Panc1 (cell line): ENCODE results near the gene ZNF174. TPM values are rescaled to one million over a fixed set of nuclear protein-coding genes. Genes with fewer than 3 reads are reported as not detected.

Experiments used
- ATAC-seq: fragments of 200-7000 bp; cut with Tn5 transposase; 2 replicates; pipeline ENCODE4 v1.9.1; 2020; ENCODE audit warnings: mild to moderate bottlenecking, moderate library complexity
- BruUV-seq: library from RNA; stranded (reverse); fragments of 400-500 nt; replicated peaks from 2 replicates; lab custom pipeline; 2021; lab: Mats Ljungman, UMichigan
- CTCF ChIA-PET: fragments of 300-600 bp; sonication (Branson Sonifier 250); formaldehyde crosslinking; loops from one replicate; lab custom pipeline; 2022; ENCODE audit warnings: antibody characterized with exemption; lab: Charles Lee
- POLR2A ChIA-PET: fragments of 300-600 bp; sonication (Branson Sonifier 250); formaldehyde crosslinking; loops from one replicate; lab custom pipeline; 2022; ENCODE audit warnings: antibody characterized with exemption; lab: Charles Lee
- DNase-seq: peaks from one replicate; pipeline ENCODE4 v3.0.0-alpha.2; 2010; ENCODE audit warnings: low read depth, low spot score
- H3K27ac ChIP-seq: 2 replicates; pipeline ENCODE4 v1.5.1; 2011; ENCODE audit warnings: mild to moderate bottlenecking, low read length, inconsistent platforms
- H3K27me3 ChIP-seq: fragments of 200-500 bp; sonication (Bioruptor generic); 2 replicates; pipeline ENCODE4 v1.6.0; 2014; ENCODE audit warnings: low read length, inconsistent platforms; ENCODE audit not compliant: control insufficient read depth, insufficient read depth
- H3K36me3 ChIP-seq: fragments of 200-500 bp; sonication (Bioruptor generic); 2 replicates; pipeline ENCODE4 v1.5.1; 2014; ENCODE audit warnings: inconsistent platforms, mild to moderate bottlenecking, low read length, moderate library complexity; ENCODE audit not compliant: control insufficient read depth, insufficient read depth
- H3K4me1 ChIP-seq: 2 replicates; pipeline ENCODE4 v1.5.1; 2011; ENCODE audit warnings: inconsistent platforms, mild to moderate bottlenecking, low read length, moderate library complexity; ENCODE audit not compliant: control insufficient read depth, insufficient read depth
- H3K4me3 ChIP-seq, 2 experiments: 2 replicates each; pipeline ENCODE4 v1.5.1; 2011 to 2012; ENCODE audit warnings: low read depth in 2 of 2, low read length in 2 of 2, mild to moderate bottlenecking in 2 of 2, inconsistent platforms in 1 of 2, moderate library complexity in 1 of 2
- H3K9me3 ChIP-seq: fragments of 200-500 bp; sonication (Bioruptor generic); 2 replicates; pipeline ENCODE4 v1.5.1; 2014; ENCODE audit warnings: low read depth, mild to moderate bottlenecking, inconsistent platforms, low read length, moderate library complexity; ENCODE audit not compliant: control insufficient read depth, insufficient read depth
- POLR2AphosphoS5 ChIP-seq: IDR thresholded peaks from 2 replicates; pipeline ENCODE4 v1.6.1; 2012; ENCODE audit warnings: mild to moderate bottlenecking, low read depth, low read length, moderate library complexity
- REST ChIP-seq, 2 experiments: IDR thresholded peaks; 2 replicates each; pipeline ENCODE4 v1.6.1; 2011 to 2012; ENCODE audit warnings: low read depth in 2 of 2, control low read depth in 1 of 2, low read length in 1 of 2, mild to moderate bottlenecking in 1 of 2, moderate library complexity in 1 of 2; ENCODE audit not compliant: insufficient read depth in 1 of 2
- SIN3A ChIP-seq: IDR thresholded peaks from 2 replicates; pipeline ENCODE4 v1.6.1; 2012; ENCODE audit warnings: low read depth, mild to moderate bottlenecking, low read length, moderate library complexity, borderline replicate concordance; ENCODE audit not compliant: insufficient read depth
- TCF7L2 ChIP-seq: IDR thresholded peaks from 2 replicates; pipeline ENCODE4 v1.6.1; 2011; ENCODE audit warnings: mild to moderate bottlenecking, low read depth, low read length, inconsistent platforms
- in situ Hi-C: cut with HindIII; loops from 2 replicates; pipeline ENCODE4 v1.10.0; 2016; ENCODE audit warnings: low sequenced_read_pairs, low pct_unique_long_range_greater_than_20kb
- intact Hi-C: fragments of 100-400 bp; cut with micrococcal nuclease; formaldehyde crosslinking; loops from one replicate; pipeline ENCODE4 v1.10.0; 2022; ENCODE audit not compliant: unreplicated experiment
- total RNA-seq: library from RNA; stranded (reverse); gene quantifications from one replicate; pipeline ENCODE4 v1.2.1, GENCODE V29; 2021; ENCODE audit not compliant: unreplicated experiment
- TF ChIP-seq, protein P1 (sequence below): fragments of 450-650 bp; IDR thresholded peaks from 2 replicates; pipeline ENCODE4 v1.5.1; 2017; ENCODE audit warnings: mild to moderate bottlenecking

The ZNF174 gene
- total RNA-seq, 1 experiment from 2014 or later, result 14.4 TPM

- in situ Hi-C loops, result no loop called here
- ChIA-PET CTCF (no interaction called here), POLR2A (no interaction called here)
- H3K9me3 ChIP-seq, result no peaks in the 10 kb centered on the region; the same call in 1 of the 2 replicates
- H3K27me3 ChIP-seq, result no peaks in the 10 kb centered on the region; the same call in 1 of the 2 replicates
- DNase-seq (no peak), ATAC-seq (no peak)
- no peaks in the 10 kb centered on the region for H3K36me3 ChIP-seq
- TF ChIP-seq TCF7L2 (no peak), REST (IDR thresholded peaks at IDR 0.05; ENCODE audit: insufficient read depth in 1 of 2, low read depth in 2 of 2, low read length in 1 of 2) (no peak), SIN3A (no peak), POLR2AphosphoS5 (no peak)
- TF ChIP-seq, protein P1, sequence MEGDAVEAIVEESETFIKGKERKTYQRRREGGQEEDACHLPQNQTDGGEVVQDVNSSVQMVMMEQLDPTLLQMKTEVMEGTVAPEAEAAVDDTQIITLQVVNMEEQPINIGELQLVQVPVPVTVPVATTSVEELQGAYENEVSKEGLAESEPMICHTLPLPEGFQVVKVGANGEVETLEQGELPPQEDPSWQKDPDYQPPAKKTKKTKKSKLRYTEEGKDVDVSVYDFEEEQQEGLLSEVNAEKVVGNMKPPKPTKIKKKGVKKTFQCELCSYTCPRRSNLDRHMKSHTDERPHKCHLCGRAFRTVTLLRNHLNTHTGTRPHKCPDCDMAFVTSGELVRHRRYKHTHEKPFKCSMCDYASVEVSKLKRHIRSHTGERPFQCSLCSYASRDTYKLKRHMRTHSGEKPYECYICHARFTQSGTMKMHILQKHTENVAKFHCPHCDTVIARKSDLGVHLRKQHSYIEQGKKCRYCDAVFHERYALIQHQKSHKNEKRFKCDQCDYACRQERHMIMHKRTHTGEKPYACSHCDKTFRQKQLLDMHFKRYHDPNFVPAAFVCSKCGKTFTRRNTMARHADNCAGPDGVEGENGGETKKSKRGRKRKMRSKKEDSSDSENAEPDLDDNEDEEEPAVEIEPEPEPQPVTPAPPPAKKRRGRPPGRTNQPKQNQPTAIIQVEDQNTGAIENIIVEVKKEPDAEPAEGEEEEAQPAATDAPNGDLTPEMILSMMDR, result no peak
- no TSS peak for BruUV-seq
- H3K4me3 ChIP-seq, result no peak overlapping the region
- intact Hi-C loops, result no loop called here
- no peaks in the 10 kb centered on the region for H3K4me1 ChIP-seq
- H3K27ac ChIP-seq, result no peak overlapping the region
Measured at GRCh38 chr16:3362931-3363330, 38.1 kb upstream of the ZNF174 start.

DNA sequence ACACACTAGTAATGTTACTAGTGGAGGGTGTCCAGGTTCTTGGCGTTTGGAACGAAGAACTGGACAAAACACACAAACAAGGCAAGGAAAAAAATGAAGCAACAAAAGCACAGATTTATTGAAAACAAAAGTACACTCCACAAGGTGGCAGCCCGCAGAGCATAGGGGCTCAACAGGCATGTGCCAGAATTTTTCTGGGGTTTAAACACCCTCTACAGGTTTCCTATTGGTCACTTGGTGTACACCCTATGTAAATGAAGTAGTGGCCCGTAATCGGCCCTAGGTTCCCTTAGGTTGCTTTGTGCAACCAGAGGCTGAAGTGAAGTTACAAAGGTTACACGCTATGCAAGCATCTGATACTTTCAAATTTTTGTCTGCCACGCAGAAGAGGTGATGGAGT, 37.2 kb upstream of the ZNF174 start:
- no TSS peak for BruUV-seq
- TF ChIP-seq SIN3A (no peak), POLR2AphosphoS5 (no peak), TCF7L2 (no peak), REST (IDR thresholded peaks at IDR 0.05; ENCODE audit: insufficient read depth in 1 of 2, low read depth in 2 of 2, low read length in 1 of 2) (no peak)
- TF ChIP-seq, protein P1, result peak; percentile 27
- Histone ChIP-seq H3K4me3 (no peak overlapping the region), H3K36me3 (no peaks in the 10 kb centered on the region), H3K27ac (peak overlapping the region; percentile 71; the same call in 1 of the 2 replicates), H3K4me1 (no peaks in the 10 kb centered on the region), H3K27me3 (no peaks in the 10 kb centered on the region; the same call in 1 of the 2 replicates), H3K9me3 (no peaks in the 10 kb centered on the region; the same call in 1 of the 2 replicates)
- intact Hi-C loops, result no loop called here
- no peak for DNase-seq
- in situ Hi-C loops, result no loop called here
- no peak for ATAC-seq
- ChIA-PET CTCF (no interaction called here), POLR2A (no interaction called here)
